Measurements from ENCODE around the gene PAK1.

The PAK1 gene

GRCh38 chr11:77472991-77473800, 698 bp downstream of the PAK1 start:
- peak; percentile 51 to 53 for DNase-seq

GRCh38 chr11:77471558-77472193, 2.2 kb downstream of the PAK1 start:
- no peak for DNase-seq

- no peak for DNase-seq
Observed at GRCh38 chr11:77470971-77471370, 2.9 kb downstream of the PAK1 start.

- no peak for DNase-seq
Observed at GRCh38 chr11:77470504-77470903, 3.4 kb downstream of the PAK1 start.

GRCh38 chr11:77468527-77468926, 5.4 kb downstream of the PAK1 start:
- no peak for DNase-seq

GRCh38 chr11:77467993-77468392, 5.9 kb downstream of the PAK1 start:
- DNase-seq: no peak

GRCh38 chr11:77467233-77467632, 6.7 kb downstream of the PAK1 start:
- no peak for DNase-seq

GRCh38 chr11:77457340-77457739, 16.6 kb downstream of the PAK1 start:
- DNase-seq: no peak

GRCh38 chr11:77455740-77456139, 18.2 kb downstream of the PAK1 start:
- no peak for DNase-seq

GRCh38 chr11:77454867-77455655, 18.8 kb downstream of the PAK1 start:
- no peak for DNase-seq

GRCh38 chr11:77450227-77450626, 23.7 kb downstream of the PAK1 start:
- no peak for DNase-seq

- DNase-seq: no peak
Observed at GRCh38 chr11:77449784-77450183, 24.1 kb downstream of the PAK1 start.

- DNase-seq: no peak
Observed at GRCh38 chr11:77449060-77449521, 24.8 kb downstream of the PAK1 start.

GRCh38 chr11:77448269-77448668, 25.6 kb downstream of the PAK1 start:
- no peak for DNase-seq

GRCh38 chr11:77446911-77447629, 26.8 kb downstream of the PAK1 start:
- no peak for DNase-seq

GRCh38 chr11:77444261-77444660, 29.6 kb downstream of the PAK1 start:
- no peak for DNase-seq

GRCh38 chr11:77442394-77443053, 31.4 kb downstream of the PAK1 start:
- DNase-seq: no peak

GRCh38 chr11:77441426-77441825, 32.5 kb downstream of the PAK1 start:
- no peak for DNase-seq

- DNase-seq: no peak
Observed at GRCh38 chr11:77440678-77441077, 33.2 kb downstream of the PAK1 start.

- DNase-seq: no peak
Observed at GRCh38 chr11:77438487-77438886, 35.4 kb downstream of the PAK1 start.

GRCh38 chr11:77436969-77437368, 36.9 kb downstream of the PAK1 start:
- DNase-seq: no peak

GRCh38 chr11:77436506-77436905, 37.4 kb downstream of the PAK1 start:
- no peak for DNase-seq
